AG10803 (cell line): ENCODE data around the gene RCBTB2.
"Not testable (repeated sequence)": the region's sequence is repeated elsewhere in the genome, so short reads cannot be mapped to it uniquely, and the experiment has no call there.

ENCODE experiments used
- DNase-seq: peaks from one replicate; pipeline ENCODE4 v3.0.0; 2010; ENCODE audit warnings: low read depth
- H3K4me3 ChIP-seq: 2 replicates; pipeline ENCODE4 v1.5.1; 2011; ENCODE audit warnings: mild to moderate bottlenecking, low read length, control low read depth
- CTCF ChIP-seq: conservative IDR thresholded peaks from 2 replicates; pipeline ENCODE4 v1.5.1; 2011; ENCODE audit warnings: mild to moderate bottlenecking, low read length, control low read depth, inconsistent platforms

Gene RCBTB2

GRCh38 chr13:48476215-48476614 lies 56.7 kb downstream of the RCBTB2 start:
- DNase-seq, result no peak
- no peak overlapping the region for H3K4me3 ChIP-seq
- no peak for TF ChIP-seq CTCF

GRCh38 chr13:48475230-48475629 lies 57.6 kb downstream of the RCBTB2 start:
- H3K4me3 ChIP-seq, result no peak overlapping the region
- DNase-seq, result no peak
- TF ChIP-seq CTCF, result no peak

- no peak overlapping the region for H3K4me3 ChIP-seq
- TF ChIP-seq CTCF, result no peak
- no peak for DNase-seq
Observed at GRCh38 chr13:48457578-48458242, 75.2 kb downstream of the RCBTB2 start.

GRCh38 chr13:48456546-48456945 lies 76.3 kb downstream of the RCBTB2 start:
- no peak for DNase-seq
- no peak overlapping the region for H3K4me3 ChIP-seq
- no peak for TF ChIP-seq CTCF

- peak; percentile 75 for DNase-seq
- H3K4me3 ChIP-seq, result not testable (repeated sequence)
Observed at GRCh38 chr13:48451196-48451595, 81.7 kb downstream of the RCBTB2 start.

GRCh38 chr13:48449656-48450055 lies 83.2 kb downstream of the RCBTB2 start:
- DNase-seq, result peak; percentile 5
- TF ChIP-seq CTCF, result no peak
- H3K4me3 ChIP-seq, result no peak overlapping the region

GRCh38 chr13:48448959-48449614 lies 83.8 kb downstream of the RCBTB2 start:
- H3K4me3 ChIP-seq, result no peak overlapping the region
- no peak for TF ChIP-seq CTCF
- peak; percentile 71 for DNase-seq
